ENCODE data around the gene OR8K1. TPM values are rescaled to one million over a fixed set of nuclear protein-coding genes. Genes with fewer than 3 reads are reported as not detected.

The OR8K1 gene
- not detected in 2 replicates for total RNA-seq (2014; rRNA removed; shearing (Covaris generic))

DNA sequence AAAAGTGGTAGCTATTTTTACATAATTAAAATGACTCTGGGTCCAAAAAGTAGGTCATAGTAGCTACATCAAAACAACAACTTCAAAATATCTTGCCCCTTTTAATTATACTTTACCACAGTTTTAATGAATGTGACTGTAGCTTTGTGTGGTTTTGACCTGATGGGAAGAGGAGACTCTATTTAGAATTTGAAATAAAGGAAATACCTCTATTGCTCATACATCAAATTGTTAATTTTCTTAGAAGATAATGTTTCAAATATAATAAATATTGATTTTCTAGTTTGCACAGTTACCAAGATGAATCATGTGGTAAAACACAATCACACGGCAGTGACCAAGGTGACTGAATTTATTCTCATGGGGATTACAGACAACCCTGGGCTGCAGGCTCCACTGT, at the start of gene OR8K1:
TSS of gene OR8K1 (plus strand) at position 301 of the 400 bp plus-strand sequence. CDS start at position 301, 0 bp downstream.
- Histone ChIP-seq H3K27me3 (no peaks in the 10 kb centered on the region), H3K9me3 (replicated peaks) (no peaks in the 10 kb centered on the region), H3K27ac (no peak within 1 kb of the TSS), H3K4me1 (no peaks in the 10 kb centered on the region), H3K4me3 (no peak within 1 kb of the TSS), H3K36me3 (no peaks in the 10 kb centered on the region)
- DNase-seq, result no peak

DNA sequence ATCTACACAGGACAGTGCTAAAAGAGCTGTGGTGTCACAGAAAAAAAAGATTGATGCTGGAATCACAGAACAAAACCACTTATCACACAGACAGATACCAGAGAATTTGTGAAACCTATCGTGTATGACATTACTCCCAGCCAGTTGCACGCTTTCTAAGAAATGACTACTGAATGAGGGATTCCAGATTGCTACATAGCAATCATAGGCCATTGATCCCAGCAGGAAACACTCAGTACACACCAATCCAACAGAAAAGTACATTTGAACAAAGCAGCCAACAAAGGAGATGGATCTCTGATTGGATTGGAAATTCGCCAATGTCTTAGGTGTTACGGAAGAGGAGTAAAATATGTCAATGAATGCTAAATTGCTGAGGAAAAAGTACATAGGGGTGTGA, 48.9 kb upstream of the OR8K1 start:
- Histone ChIP-seq H3K27me3 (0 out of 2 replicates have a peak, but pooled peaks cover 3% of the 10 kb centered on the region), H3K9me3 (replicated peaks) (no peaks in the 10 kb centered on the region; the same call in 1 of the 2 replicates), H3K27ac (no peak overlapping the region), H3K4me3 (no peak overlapping the region), H3K36me3 (no peaks in the 10 kb centered on the region), H3K4me1 (no peaks in the 10 kb centered on the region)
- no peak for DNase-seq

GRCh38 chr11:56307836-56308235, 38.0 kb upstream of the OR8K1 start:
- Histone ChIP-seq H3K27me3 (no peaks in the 10 kb centered on the region), H3K27ac (no peak overlapping the region), H3K9me3 (replicated peaks) (no peaks in the 10 kb centered on the region), H3K4me1 (no peaks in the 10 kb centered on the region), H3K4me3 (no peak overlapping the region), H3K36me3 (no peaks in the 10 kb centered on the region)
- no peak for DNase-seq

DNA sequence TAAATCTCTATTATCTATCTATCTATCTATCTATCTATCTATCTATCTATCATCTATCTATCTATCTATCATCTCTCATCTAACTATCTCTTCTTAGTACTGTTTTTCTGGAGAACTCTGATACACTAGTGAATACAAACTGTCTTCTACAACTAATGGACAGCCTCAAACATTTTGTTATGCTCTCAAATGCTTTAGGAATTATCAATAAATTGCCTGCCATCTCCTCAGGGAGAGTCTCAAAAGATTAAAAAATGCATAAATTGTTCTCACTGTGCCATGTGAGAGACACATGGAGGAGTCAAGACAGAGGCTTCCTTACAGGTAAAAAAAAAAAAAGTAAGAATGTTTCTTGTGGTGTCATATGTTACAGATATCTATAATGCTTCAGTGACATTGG, 31.0 kb upstream of the OR8K1 start, which contains the start of gene OR8K3:
TSS of gene OR8K3 (plus strand) at position 301 of the 400 bp plus-strand sequence. CDS start 3,163 bp downstream, outside the sequence.
- Histone ChIP-seq H3K4me3 (no peak within 1 kb of the TSS), H3K27ac (no peak within 1 kb of the TSS), H3K36me3 (no peaks in the 10 kb centered on the region), H3K4me1 (no peaks in the 10 kb centered on the region), H3K27me3 (no peaks in the 10 kb centered on the region), H3K9me3 (replicated peaks) (no peaks in the 10 kb centered on the region)
- no peak for DNase-seq

- Histone ChIP-seq H3K36me3 (no peaks in the 10 kb centered on the region), H3K4me1 (no peaks in the 10 kb centered on the region), H3K9me3 (replicated peaks) (no peaks in the 10 kb centered on the region), H3K4me3 (no peak overlapping the region), H3K27me3 (no peaks in the 10 kb centered on the region), H3K27ac (no peak overlapping the region)
- DNase-seq, result no peak
Measured at GRCh38 chr11:56331861-56332491, 13.9 kb upstream of the OR8K1 start.

- H3K36me3 ChIP-seq, result no peaks in the 10 kb centered on the region
- H3K4me1 ChIP-seq, result no peaks in the 10 kb centered on the region
- H3K4me3 ChIP-seq, result no peak overlapping the region
- no peaks in the 10 kb centered on the region for H3K27me3 ChIP-seq
- DNase-seq, result no peak
- no peaks in the 10 kb centered on the region for H3K9me3 ChIP-seq (replicated peaks)
- H3K27ac ChIP-seq, result no peak overlapping the region
Measured at GRCh38 chr11:56333156-56333555, 12.7 kb upstream of the OR8K1 start.

GRCh38 chr11:56340289-56340688, 5.5 kb upstream of the OR8K1 start:
- Histone ChIP-seq H3K27ac (no peak overlapping the region), H3K4me1 (no peaks in the 10 kb centered on the region), H3K9me3 (replicated peaks) (no peaks in the 10 kb centered on the region), H3K27me3 (no peaks in the 10 kb centered on the region), H3K36me3 (no peaks in the 10 kb centered on the region), H3K4me3 (no peak overlapping the region)
- DNase-seq, result no peak

GRCh38 chr11:56353991-56354390, 8.2 kb downstream of the OR8K1 start, which contains the start of gene OR8J1:
Gene OR8J1, plus strand, starts transcription at chr11:56354291. Its CDS starts 5,956 bp downstream, at chr11:56360247.
- no peak for DNase-seq
- Histone ChIP-seq H3K36me3 (no peaks in the 10 kb centered on the region), H3K27ac (no peak within 1 kb of the TSS), H3K27me3 (no peaks in the 10 kb centered on the region), H3K9me3 (replicated peaks) (no peaks in the 10 kb centered on the region), H3K4me3 (no peak within 1 kb of the TSS), H3K4me1 (no peaks in the 10 kb centered on the region)

DNA sequence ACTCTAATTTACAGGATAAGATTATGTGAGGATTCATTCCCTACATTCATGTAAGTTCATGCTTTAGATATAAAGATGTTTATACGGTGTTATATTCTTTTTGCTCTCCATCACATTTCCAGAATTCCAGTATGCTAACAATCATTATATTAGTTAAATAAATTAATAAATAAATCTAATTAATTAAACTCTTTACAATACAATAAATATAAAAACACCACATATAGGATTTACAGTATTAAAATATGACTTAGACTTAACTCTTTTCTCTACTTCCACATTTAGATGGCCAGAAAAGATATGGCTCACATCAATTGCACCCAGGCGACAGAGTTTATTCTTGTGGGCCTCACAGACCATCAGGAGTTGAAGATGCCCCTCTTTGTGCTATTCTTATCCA, 29.5 kb downstream of the OR8K1 start, which contains the start of gene OR8U1:
TSS of gene OR8U1 (plus strand) at position 301 of the 400 bp plus-strand sequence. CDS start at position 301, 0 bp downstream.
- Histone ChIP-seq H3K27ac (no peak within 1 kb of the TSS), H3K9me3 (replicated peaks) (no peaks in the 10 kb centered on the region), H3K4me3 (no peak within 1 kb of the TSS), H3K4me1 (no peaks in the 10 kb centered on the region), H3K36me3 (no peaks in the 10 kb centered on the region), H3K27me3 (peaks cover 4% of the 10 kb centered on the region; the same call in 1 of the 2 replicates)
- no peak for DNase-seq

DNA sequence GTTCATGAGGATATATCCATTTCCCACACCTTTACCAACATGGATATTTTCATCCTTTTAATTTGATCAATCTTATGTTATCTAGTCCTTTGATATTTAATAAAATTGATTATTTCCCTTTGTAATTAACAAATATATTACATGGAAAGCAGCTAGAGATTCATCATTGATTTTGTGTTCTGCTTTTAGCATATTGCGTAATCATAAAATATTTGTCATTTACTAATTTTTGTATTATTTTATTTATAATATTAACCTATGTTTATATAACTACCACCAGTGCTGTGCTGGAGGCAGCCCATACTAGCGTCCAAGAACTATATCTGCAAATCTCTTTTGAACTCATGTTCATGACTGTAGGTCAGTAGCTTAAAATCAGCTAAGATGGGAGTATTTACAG, 34.3 kb downstream of the OR8K1 start:
- Histone ChIP-seq H3K4me3 (no peak overlapping the region), H3K4me1 (no peaks in the 10 kb centered on the region), H3K9me3 (replicated peaks) (no peaks in the 10 kb centered on the region), H3K27me3 (no peaks in the 10 kb centered on the region), H3K36me3 (no peaks in the 10 kb centered on the region), H3K27ac (no peak overlapping the region)
- DNase-seq, result no peak

- DNase-seq, result no peak
- Histone ChIP-seq H3K36me3 (no peaks in the 10 kb centered on the region), H3K27ac (no peak overlapping the region), H3K9me3 (replicated peaks) (no peaks in the 10 kb centered on the region), H3K4me3 (no peak overlapping the region), H3K4me1 (no peaks in the 10 kb centered on the region), H3K27me3 (no peaks in the 10 kb centered on the region)
Measured at GRCh38 chr11:56394381-56394780, 48.5 kb downstream of the OR8K1 start.

- H3K4me3 ChIP-seq, result no peak overlapping the region
- H3K4me1 ChIP-seq, result no peaks in the 10 kb centered on the region
- H3K27ac ChIP-seq, result no peak overlapping the region
- H3K27me3 ChIP-seq, result no peaks in the 10 kb centered on the region
- H3K36me3 ChIP-seq, result no peaks in the 10 kb centered on the region
- no peak for DNase-seq
- no peaks in the 10 kb centered on the region for H3K9me3 ChIP-seq (replicated peaks)
Measured at GRCh38 chr11:56396047-56396446, 50.2 kb downstream of the OR8K1 start.

Other genes starting within 250 kb of the OR8K1 start
- gene OR8H2, start 242.4 kb upstream of the OR8K1 start, total RNA-seq (2014; rRNA removed; shearing (Covaris generic)), result not detected in 2 replicates
- gene OR8H3, start 223.7 kb upstream of the OR8K1 start, total RNA-seq (2014; rRNA removed; shearing (Covaris generic)), result not detected in 2 replicates
- not detected in 2 replicates for gene OR8J3, start 205.8 kb upstream of the OR8K1 start, total RNA-seq (2014; rRNA removed; shearing (Covaris generic))
- gene OR8K5, start 185.7 kb upstream of the OR8K1 start, total RNA-seq (2014; rRNA removed; shearing (Covaris generic)), result not detected in 2 replicates
- gene OR5J2, start 169.4 kb upstream of the OR8K1 start, total RNA-seq (2014; rRNA removed; shearing (Covaris generic)), result not detected in 2 replicates
- not detected in 2 replicates for gene OR5T2, start 111.8 kb upstream of the OR8K1 start, total RNA-seq (2014; rRNA removed; shearing (Covaris generic))
- gene OR5T3, start 93.8 kb upstream of the OR8K1 start, total RNA-seq (2014; rRNA removed; shearing (Covaris generic)), result not detected in 2 replicates
- gene OR5T1, start 71.9 kb upstream of the OR8K1 start, total RNA-seq (2014; rRNA removed; shearing (Covaris generic)), result not detected in 2 replicates
- not detected in 2 replicates for gene OR8H1, start 53.8 kb upstream of the OR8K1 start, total RNA-seq (2014; rRNA removed; shearing (Covaris generic))
- gene OR8K3, start 30.9 kb upstream of the OR8K1 start, total RNA-seq (2014; rRNA removed; shearing (Covaris generic)), result not detected in 2 replicates
- gene OR8J1, start 8.3 kb downstream of the OR8K1 start, total RNA-seq (2014; rRNA removed; shearing (Covaris generic)), result not detected in 2 replicates
- not detected in 2 replicates for gene OR8U1, start 29.6 kb downstream of the OR8K1 start, total RNA-seq (2014; rRNA removed; shearing (Covaris generic))
- gene OR5AL1, start 66.7 kb downstream of the OR8K1 start, total RNA-seq (2014; rRNA removed; shearing (Covaris generic)), result not detected in 2 replicates
- gene OR5M3, start 127.3 kb downstream of the OR8K1 start, total RNA-seq (2014; rRNA removed; shearing (Covaris generic)), result not detected in 2 replicates
- gene OR5M8, start 145.3 kb downstream of the OR8K1 start, total RNA-seq (2014; rRNA removed; shearing (Covaris generic)), result not detected in 2 replicates
- not detected in 2 replicates for gene OR5M11, start 197.2 kb downstream of the OR8K1 start, total RNA-seq (2014; rRNA removed; shearing (Covaris generic))
- not detected in 2 replicates for gene OR5M10, start 231.7 kb downstream of the OR8K1 start, total RNA-seq (2014; rRNA removed; shearing (Covaris generic))